B cell (primary cell): ENCODE results near the gene SH3D19. TPM values are rescaled to one million over a fixed set of nuclear protein-coding genes. Genes with fewer than 3 reads are reported as not detected.

ENCODE experiments used
- ATAC-seq: fragments of 200-7000 bp; cut with Tn5 transposase; one replicate; pipeline ENCODE4 v1.10.0; 2021; ENCODE audit warnings: low read depth, mild to moderate bottlenecking, moderate number of reproducible peaks, moderate library complexity
- CTCF ChIA-PET: fragments of 350-600 bp; sonication (Branson Sonifier 250); formaldehyde crosslinking; loops from one replicate; lab custom pipeline; 2021; ENCODE audit warnings: antibody characterized with exemption, inconsistent platforms; lab: Charles Lee
- POLR2A ChIA-PET: fragments of 350-600 bp; sonication (Branson Sonifier 250); formaldehyde crosslinking; loops from one replicate; lab custom pipeline; 2021; ENCODE audit warnings: antibody characterized with exemption; lab: Charles Lee
- DNase-seq: peaks from one replicate; pipeline ENCODE4 v3.0.0; 2013
- H2AFZ ChIP-seq: 2 replicates; pipeline ENCODE4 v1.6.1; 2012; ENCODE audit warnings: mild to moderate bottlenecking, low read depth, low read length; ENCODE audit not compliant: insufficient read depth, poor library complexity, severe bottlenecking
- H3K27ac ChIP-seq, 2 donors: 1 replicate in 1 of 2; 2 replicates in 1 of 2; pipeline ENCODE4 v1.5.1; 2012 to 2013; ENCODE audit warnings: low read length in 2 of 2, mild to moderate bottlenecking in 2 of 2, moderate library complexity in 1 of 2
- H3K27me3 ChIP-seq, 4 experiments: fragments of 200-600 bp in 1 of 4; sonication (generic) in 1 of 4; replicated peaks in 1 of 4; 1 replicate in 2 of 4; 2 replicates in 2 of 4; pipeline versions ENCODE4 v1.6.1 to v1.7.0; 2013 to 2016; ENCODE audit warnings: low read length in 3 of 4, mild to moderate bottlenecking in 2 of 4, mixed read lengths in 1 of 4, moderate library complexity in 1 of 4; ENCODE audit not compliant: insufficient read depth in 4 of 4, control insufficient read depth in 3 of 4; ENCODE audit errors: control extremely low read depth in 1 of 4
- H3K36me3 ChIP-seq, 2 experiments: replicated peaks in 1 of 2; 1 replicate in 1 of 2; 2 replicates in 1 of 2; pipeline versions ENCODE4 v1.6.1 to v1.7.1; 2013; ENCODE audit warnings: low read length in 1 of 2; ENCODE audit not compliant: insufficient read depth in 2 of 2, control insufficient read depth in 1 of 2; ENCODE audit errors: control extremely low read depth in 1 of 2, extremely low read depth in 1 of 2
- H3K4me1 ChIP-seq, 2 donors: fragments of 200-600 bp in 1 of 2; sonication (generic) in 1 of 2; 1 replicate in 1 of 2; 2 replicates in 1 of 2; pipeline versions ENCODE4 v1.5.1 to v1.6.1; 2013 to 2017; ENCODE audit warnings: low read length in 2 of 2; ENCODE audit not compliant: control insufficient read depth in 2 of 2, insufficient read depth in 2 of 2
- H3K4me2 ChIP-seq: replicated peaks from 2 replicates; pipeline ENCODE3; 2012; ENCODE audit warnings: mild to moderate bottlenecking, low read depth, low read length; ENCODE audit not compliant: poor library complexity, severe bottlenecking
- H3K4me3 ChIP-seq, 5 experiments: fragments of 200-600 bp in 1 of 5; sonication (generic) in 1 of 5; 1 replicate in 3 of 5; 2 replicates in 2 of 5; pipeline versions ENCODE4 v1.5.1 to v1.7.0; 2011 to 2016; ENCODE audit warnings: low read length in 4 of 5, mild to moderate bottlenecking in 4 of 5, low read depth in 2 of 5, control low read depth in 1 of 5, moderate library complexity in 1 of 5; ENCODE audit not compliant: insufficient read depth in 1 of 5; ENCODE audit errors: control extremely low read depth in 1 of 5, extremely low read depth in 1 of 5
- H3K79me2 ChIP-seq: fragments of 200-600 bp; sonication (generic); one replicate; pipeline ENCODE4 v1.6.0; 2016; ENCODE audit warnings: low read length; ENCODE audit not compliant: control insufficient read depth, insufficient read depth
- H3K9ac ChIP-seq: fragments of 200-600 bp; sonication (generic); 2 replicates; pipeline ENCODE4 v1.6.1; 2017; ENCODE audit warnings: mild to moderate bottlenecking, low read length, moderate library complexity
- H3K9me3 ChIP-seq, 3 donors: one replicate each; pipeline versions ENCODE4 v1.6.1 to v1.7.1; 2013; ENCODE audit warnings: low read length in 2 of 3; ENCODE audit not compliant: control insufficient read depth in 2 of 3, insufficient read depth in 1 of 3; ENCODE audit errors: control extremely low read depth in 1 of 3
- H4K20me1 ChIP-seq: 2 replicates; pipeline ENCODE4 v1.6.0; 2012; ENCODE audit warnings: mild to moderate bottlenecking, low read length; ENCODE audit not compliant: insufficient read depth, control insufficient read depth, poor library complexity, severe bottlenecking
- H3K27ac Mint-ChIP-seq: one replicate; pipeline ENCODE4 v1.8.0; 2021; ENCODE audit warnings: mixed read lengths
- H3K27me3 Mint-ChIP-seq: one replicate; pipeline ENCODE4 v1.8.0; 2021; ENCODE audit warnings: mixed read lengths
- H3K4me1 Mint-ChIP-seq: one replicate; pipeline ENCODE4 v1.8.0; 2021; ENCODE audit warnings: mixed read lengths
- H3K4me3 Mint-ChIP-seq: one replicate; pipeline ENCODE4 v1.8.0; 2021; ENCODE audit warnings: mixed read lengths
- H3K9me3 Mint-ChIP-seq: one replicate; pipeline ENCODE4 v1.8.0; 2022; ENCODE audit warnings: mixed read lengths; ENCODE audit not compliant: insufficient read depth
- CTCF ChIP-seq: fragments of 200-600 bp; IDR thresholded peaks from one replicate; pipeline ENCODE4 v1.8.0; 2022; ENCODE audit warnings: antibody characterized with exemption, mild to moderate bottlenecking
- EZH2 ChIP-seq: IDR thresholded peaks from 2 replicates; pipeline ENCODE4 v1.6.1; 2012; ENCODE audit warnings: borderline replicate concordance, low read depth, mild to moderate bottlenecking, moderate library complexity, low read length; ENCODE audit not compliant: insufficient read depth, poor library complexity, severe bottlenecking
- WGBS: methylation state at CpG from one replicate; pipeline ENCODE4 v1.1.5; 2013; ENCODE audit warnings: missing lambda C conversion rate; ENCODE audit not compliant: insufficient coverage; 5-methylcytosine and 5-hydroxymethylcytosine counted together
- intact Hi-C: fragments of 100-400 bp; cut with micrococcal nuclease; formaldehyde crosslinking; loops from one replicate; pipeline ENCODE4 v1.10.0; 2022
- polyA plus RNA-seq: library from polyadenylated mRNA; depleted of rRNA; stranded (reverse); fragments of >200 nt; gene quantifications from 2 replicates; pipeline ENCODE4 v1.2.3, GENCODE V29; 2012
- total RNA-seq, 2 donors: library from RNA; stranded (reverse); fragments of 120-200 nt in 1 of 2; gene quantifications; 1 replicate in 1 of 2; 2 replicates in 1 of 2; pipeline versions ENCODE4 v1.2.3 to v1.2.4, GENCODE V29; 2013 to 2022

SH3D19 gene
- total and polyA plus RNA-seq, 2 donors (not counting 1 experiment from before 2014, with no cell fraction given): 0.01 TPM; not detected in 1

GRCh38 chr4:151318307-151319006, 6.9 kb downstream of the SH3D19 start:
- DNase-seq (no peak), ATAC-seq (no peak)
- H3K4me3 Mint-ChIP-seq: no peak overlapping the region
- no peak for TF ChIP-seq EZH2
- TF ChIP-seq CTCF: no peak
- no peaks in the 10 kb centered on the region for H4K20me1 ChIP-seq
- peaks cover 0 to 10% (median 3%) of the 10 kb centered on the region in 4 experiments for H3K27me3 ChIP-seq
- H3K4me3 ChIP-seq: no peak overlapping the region
- H3K9me3 ChIP-seq: no peaks in the 10 kb centered on the region
- WGBS: no CpG with 5 or more reads among the region's 1 CpG
- H3K27ac ChIP-seq: no peak overlapping the region
- no peaks in the 10 kb centered on the region for H3K79me2 ChIP-seq
- H3K9ac ChIP-seq: no peak overlapping the region
- POLR2A ChIA-PET: no interaction called here
- intact Hi-C loops: no loop called here
- no peaks in the 10 kb centered on the region for H3K4me1 Mint-ChIP-seq
- no peak overlapping the region for H3K4me2 ChIP-seq
- no peak overlapping the region for H3K27ac Mint-ChIP-seq
- H3K27me3 Mint-ChIP-seq: peaks cover 40% of the 10 kb centered on the region
- CTCF ChIA-PET: no interaction called here
- H2AFZ ChIP-seq: no peak overlapping the region
- no peaks in the 10 kb centered on the region for H3K4me1 ChIP-seq
- no peaks in the 10 kb centered on the region for H3K36me3 ChIP-seq
- no peaks in the 10 kb centered on the region for H3K9me3 Mint-ChIP-seq

- H3K9me3 Mint-ChIP-seq: no peaks in the 10 kb centered on the region
- H3K36me3 ChIP-seq: no peaks in the 10 kb centered on the region
- H3K27ac ChIP-seq: no peak overlapping the region
- DNase-seq (no peak), ATAC-seq (no peak)
- no peaks in the 10 kb centered on the region for H3K79me2 ChIP-seq
- intact Hi-C loops: no loop called here
- H3K27me3 Mint-ChIP-seq: peaks cover 27% of the 10 kb centered on the region
- 71% methylated on average over 1 of the region's 2 CpGs for WGBS
- no peak overlapping the region for H3K4me3 Mint-ChIP-seq
- H2AFZ ChIP-seq: no peak overlapping the region
- no peaks in the 10 kb centered on the region for H3K4me1 ChIP-seq
- H3K27ac Mint-ChIP-seq: no peak overlapping the region
- no peaks in the 10 kb centered on the region for H3K4me1 Mint-ChIP-seq
- TF ChIP-seq EZH2 (no peak), CTCF (no peak)
- POLR2A ChIA-PET: no interaction called here
- no peaks in the 10 kb centered on the region for H3K9me3 ChIP-seq
- CTCF ChIA-PET: no interaction called here
- no peak overlapping the region for H3K9ac ChIP-seq
- peaks cover 0 to 4% (median 0%) of the 10 kb centered on the region in 4 experiments for H3K27me3 ChIP-seq
- no peaks in the 10 kb centered on the region for H4K20me1 ChIP-seq
- H3K4me2 ChIP-seq: no peak overlapping the region
- H3K4me3 ChIP-seq: no peak overlapping the region
These were observed 8.8 kb downstream of the SH3D19 start for GRCh38 chr4:151316645-151317044.
